ENCODE measurements around the gene PPP4R3A. TPM values are rescaled to one million over a fixed set of nuclear protein-coding genes. Genes with fewer than 3 reads are reported as not detected.
A peak's percentile ranks its signal among the peaks of the same experiment; 100 is the strongest.

Gene PPP4R3A
- total RNA-seq, 1 donor from 2014 or later = 111 TPM

DNA sequence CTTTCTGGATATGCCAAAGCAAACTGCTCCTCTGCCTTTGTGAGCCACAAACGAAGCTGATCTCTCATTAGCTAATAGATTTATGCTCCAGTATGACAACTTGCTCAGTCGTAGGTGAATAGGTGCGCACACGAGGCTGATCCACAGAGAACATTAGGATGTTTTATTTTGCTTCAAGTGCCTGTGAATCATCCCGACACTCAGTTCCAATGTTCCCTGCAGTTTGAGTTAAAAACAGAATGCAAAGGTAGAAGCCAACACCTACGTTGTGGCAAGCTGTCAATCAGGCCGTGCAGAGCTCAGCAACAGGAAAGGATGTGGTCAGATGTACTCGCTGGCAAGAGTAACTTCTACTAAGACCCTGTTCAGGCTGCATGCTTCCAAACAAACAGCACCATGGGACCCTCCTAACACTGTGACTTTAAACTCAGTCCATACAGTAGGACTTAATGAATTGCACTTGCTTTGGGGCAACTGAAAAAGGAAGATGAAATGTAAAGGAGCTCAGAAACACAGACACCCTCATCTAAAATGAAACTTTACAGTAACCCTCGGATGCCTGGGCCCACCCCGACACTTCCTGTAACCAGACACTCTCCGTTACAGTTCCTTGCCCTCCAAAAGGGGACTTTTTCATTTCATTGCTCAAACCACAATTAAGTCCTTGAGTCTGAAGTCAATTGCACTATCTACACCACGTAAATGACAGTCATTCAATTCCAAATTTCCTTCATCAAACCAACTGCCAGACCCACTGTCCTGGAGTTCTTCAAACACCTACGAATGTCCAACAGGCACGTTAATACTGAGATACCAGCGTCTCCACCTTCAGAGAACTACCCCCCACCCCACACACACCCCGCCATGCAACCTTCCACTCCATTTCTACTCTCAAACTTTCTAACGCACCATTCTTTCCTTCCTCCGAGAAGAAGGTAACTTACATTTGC, 94.0 kb downstream of the PPP4R3A start:
- TF ChIP-seq, protein P1, sequence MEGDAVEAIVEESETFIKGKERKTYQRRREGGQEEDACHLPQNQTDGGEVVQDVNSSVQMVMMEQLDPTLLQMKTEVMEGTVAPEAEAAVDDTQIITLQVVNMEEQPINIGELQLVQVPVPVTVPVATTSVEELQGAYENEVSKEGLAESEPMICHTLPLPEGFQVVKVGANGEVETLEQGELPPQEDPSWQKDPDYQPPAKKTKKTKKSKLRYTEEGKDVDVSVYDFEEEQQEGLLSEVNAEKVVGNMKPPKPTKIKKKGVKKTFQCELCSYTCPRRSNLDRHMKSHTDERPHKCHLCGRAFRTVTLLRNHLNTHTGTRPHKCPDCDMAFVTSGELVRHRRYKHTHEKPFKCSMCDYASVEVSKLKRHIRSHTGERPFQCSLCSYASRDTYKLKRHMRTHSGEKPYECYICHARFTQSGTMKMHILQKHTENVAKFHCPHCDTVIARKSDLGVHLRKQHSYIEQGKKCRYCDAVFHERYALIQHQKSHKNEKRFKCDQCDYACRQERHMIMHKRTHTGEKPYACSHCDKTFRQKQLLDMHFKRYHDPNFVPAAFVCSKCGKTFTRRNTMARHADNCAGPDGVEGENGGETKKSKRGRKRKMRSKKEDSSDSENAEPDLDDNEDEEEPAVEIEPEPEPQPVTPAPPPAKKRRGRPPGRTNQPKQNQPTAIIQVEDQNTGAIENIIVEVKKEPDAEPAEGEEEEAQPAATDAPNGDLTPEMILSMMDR (conservative IDR thresholded peaks at IDR 0.05) = no peak
- no peak for DNase-seq (ENCODE audit: low read depth, low spot score)
- Mint-ChIP-seq H3K27ac (ENCODE audit: unreplicated experiment) (no peak overlapping the region), H3K27me3 (ENCODE audit: low read depth) (no peaks in the 10 kb centered on the region), H3K4me1 (peaks cover 48% of the 10 kb centered on the region), H3K9me3 (no peaks in the 10 kb centered on the region), H3K4me3 (peak overlapping the region; percentile 91), H3K36me3 (ENCODE audit: low read depth) (peaks cover 2% of the 10 kb centered on the region)

DNA sequence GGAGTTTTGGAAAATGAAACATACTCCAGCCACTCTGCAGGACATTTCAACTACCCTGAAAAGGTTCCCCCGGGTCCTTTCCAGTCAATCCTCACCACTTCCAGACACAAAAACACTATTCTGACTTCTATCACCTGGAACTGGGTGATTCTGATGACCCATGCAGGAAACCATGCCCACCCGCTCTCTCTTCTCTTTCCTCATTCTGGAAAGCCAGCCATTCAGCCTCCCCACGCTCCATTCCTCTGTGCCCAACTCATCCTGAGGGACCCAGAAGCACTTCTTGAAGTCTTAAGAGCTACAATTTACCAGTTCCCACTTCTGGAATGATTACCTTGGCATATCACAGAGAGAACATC, 95.7 kb downstream of the PPP4R3A start:
- Mint-ChIP-seq H3K4me1 (peaks cover 63% of the 10 kb centered on the region), H3K27ac (ENCODE audit: unreplicated experiment) (no peak overlapping the region), H3K27me3 (ENCODE audit: low read depth) (no peaks in the 10 kb centered on the region), H3K4me3 (peak overlapping the region; percentile 83), H3K9me3 (no peaks in the 10 kb centered on the region), H3K36me3 (ENCODE audit: low read depth) (peaks cover 2% of the 10 kb centered on the region)
- DNase-seq (ENCODE audit: low read depth, low spot score) = no peak
- TF ChIP-seq, protein P1 (conservative IDR thresholded peaks at IDR 0.05) = no peak

DNA sequence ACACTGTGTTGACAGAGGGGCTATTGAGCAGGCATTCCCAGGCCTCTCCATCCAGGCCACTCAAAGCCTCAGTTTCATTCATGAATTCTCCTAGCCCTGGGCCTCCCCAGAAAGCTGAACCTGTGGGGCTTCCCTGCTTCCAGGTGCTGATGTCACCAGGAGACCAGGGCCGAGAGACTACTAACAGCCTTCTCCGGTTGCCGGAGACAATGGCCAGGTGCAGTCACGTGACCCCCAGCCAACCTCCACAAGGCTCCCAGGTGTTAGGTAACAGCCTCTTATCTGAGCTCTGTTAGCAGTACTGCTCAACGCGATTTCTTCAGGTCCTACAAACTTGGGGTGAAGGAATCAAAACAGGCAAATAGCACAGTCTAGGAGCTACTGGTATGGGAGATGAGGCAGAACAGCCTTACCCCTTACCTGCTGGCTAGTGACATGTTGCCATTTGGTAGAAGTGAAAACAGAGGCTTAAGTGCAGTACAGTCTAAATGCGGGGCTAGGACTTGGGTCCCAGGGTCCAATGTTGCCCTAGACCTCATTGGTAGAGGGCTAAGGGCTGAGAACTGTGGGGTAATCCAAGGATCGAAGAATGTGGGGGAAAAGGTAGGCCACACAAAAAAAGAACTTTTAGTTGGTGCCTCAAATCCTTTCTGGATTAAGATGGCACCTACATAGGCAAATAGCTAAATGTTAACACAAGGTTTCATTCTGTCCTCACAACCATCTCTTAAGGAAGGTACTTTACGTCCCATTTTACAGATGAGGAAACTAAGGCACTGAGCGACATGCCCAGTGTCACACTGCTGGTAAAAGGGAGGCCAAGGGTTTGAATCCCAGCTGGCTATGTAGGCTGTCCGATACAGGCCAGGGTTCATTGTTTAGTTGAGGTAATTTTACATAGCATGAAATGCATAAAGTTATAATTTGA, 96.3 kb downstream of the PPP4R3A start:
- Mint-ChIP-seq H3K9me3 (no peaks in the 10 kb centered on the region), H3K4me1 (peaks cover 59% of the 10 kb centered on the region), H3K4me3 (peak overlapping the region; percentile 56), H3K36me3 (ENCODE audit: low read depth) (peaks cover 2% of the 10 kb centered on the region), H3K27me3 (ENCODE audit: low read depth) (no peaks in the 10 kb centered on the region), H3K27ac (ENCODE audit: unreplicated experiment) (no peak overlapping the region)
- TF ChIP-seq, protein P1 (conservative IDR thresholded peaks at IDR 0.05) = no peak
- DNase-seq (ENCODE audit: low read depth, low spot score) = no peak

DNA sequence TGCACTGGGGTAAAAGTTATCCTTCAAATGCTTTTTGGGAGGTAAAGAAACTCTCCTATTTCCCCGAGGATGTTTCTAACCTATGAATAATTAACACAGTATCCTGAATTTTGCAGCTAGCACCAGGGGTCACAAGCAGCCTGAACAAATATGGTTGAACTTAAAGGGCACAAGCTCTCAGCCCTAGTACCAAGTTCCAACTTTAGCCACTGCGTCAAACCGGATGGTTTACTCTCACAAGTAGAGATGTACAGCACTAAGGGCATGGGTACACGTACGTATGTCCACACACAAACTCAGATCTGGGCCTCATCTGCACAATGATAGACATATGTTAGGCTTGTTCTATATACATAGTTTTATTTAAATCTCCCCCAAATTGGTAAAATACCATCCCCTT, 97.2 kb downstream of the PPP4R3A start:
- TF ChIP-seq, protein P1 (conservative IDR thresholded peaks at IDR 0.05) = no peak
- Mint-ChIP-seq H3K36me3 (ENCODE audit: low read depth) (peaks cover 8% of the 10 kb centered on the region), H3K9me3 (no peaks in the 10 kb centered on the region), H3K27me3 (ENCODE audit: low read depth) (no peaks in the 10 kb centered on the region), H3K4me3 (no peak overlapping the region), H3K4me1 (peaks cover 62% of the 10 kb centered on the region), H3K27ac (ENCODE audit: unreplicated experiment) (no peak overlapping the region)
- no peak for DNase-seq (ENCODE audit: low read depth, low spot score)

DNA sequence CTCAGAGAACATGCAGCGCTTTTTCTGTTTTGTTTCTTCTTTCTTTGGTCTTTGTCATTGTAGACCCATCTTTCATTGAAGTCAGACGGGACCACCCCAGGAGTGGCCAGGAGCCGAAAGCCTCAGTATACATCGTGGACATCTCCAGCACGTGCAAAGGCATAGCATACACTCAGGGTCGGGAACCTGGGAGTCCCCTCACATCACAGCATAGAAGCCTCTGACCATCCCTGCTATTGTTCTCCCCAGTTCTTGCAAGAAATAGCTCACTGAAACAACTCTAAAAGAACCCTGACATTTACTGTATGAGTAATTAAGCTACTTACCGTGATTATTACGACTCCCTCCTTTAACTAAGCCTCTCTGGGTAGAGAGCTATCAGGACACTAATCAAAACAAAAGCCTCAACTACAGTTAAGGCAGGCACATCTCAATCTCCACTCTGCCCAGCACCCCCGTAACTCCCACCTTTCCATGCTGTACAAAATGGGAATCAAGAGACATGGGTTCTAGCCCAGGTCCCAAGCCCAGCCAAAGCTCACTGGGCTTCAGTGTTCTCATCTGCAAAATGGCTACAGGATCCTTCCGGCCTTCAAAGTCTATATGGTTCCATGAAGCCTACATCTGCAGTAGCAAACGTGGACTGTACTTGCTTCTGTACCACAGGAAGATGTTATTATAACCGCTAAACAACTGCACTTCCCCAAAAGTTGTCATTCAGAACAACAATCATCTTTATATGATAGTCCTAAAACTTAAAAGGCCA, 99.2 kb downstream of the PPP4R3A start:
- TF ChIP-seq, protein P1 (conservative IDR thresholded peaks at IDR 0.05) = no peak
- peak overlapping the region; percentile 70 for H3K27ac Mint-ChIP-seq (ENCODE audit: unreplicated experiment)

More for the DNA sequence above, 99.2 kb downstream of the PPP4R3A start:
- no peak overlapping the region for H3K4me3 Mint-ChIP-seq
- H3K9me3 Mint-ChIP-seq = no peaks in the 10 kb centered on the region
- no peak for DNase-seq (ENCODE audit: low read depth, low spot score)
- H3K36me3 Mint-ChIP-seq (ENCODE audit: low read depth) = peaks cover 11% of the 10 kb centered on the region
- H3K27me3 Mint-ChIP-seq (ENCODE audit: low read depth) = no peaks in the 10 kb centered on the region
- peaks cover 51% of the 10 kb centered on the region for H3K4me1 Mint-ChIP-seq
